Measurements from ENCODE around the gene SAMD1. TPM values are rescaled to one million over a fixed set of nuclear protein-coding genes. Genes with fewer than 3 reads are reported as not detected.

Gene SAMD1
- total and polyA plus RNA-seq, 2 of the 13 experiments (the other 11 are each of a cell fraction or from before 2014, with no cell fraction given): 17.5 to 45.0 TPM

DNA sequence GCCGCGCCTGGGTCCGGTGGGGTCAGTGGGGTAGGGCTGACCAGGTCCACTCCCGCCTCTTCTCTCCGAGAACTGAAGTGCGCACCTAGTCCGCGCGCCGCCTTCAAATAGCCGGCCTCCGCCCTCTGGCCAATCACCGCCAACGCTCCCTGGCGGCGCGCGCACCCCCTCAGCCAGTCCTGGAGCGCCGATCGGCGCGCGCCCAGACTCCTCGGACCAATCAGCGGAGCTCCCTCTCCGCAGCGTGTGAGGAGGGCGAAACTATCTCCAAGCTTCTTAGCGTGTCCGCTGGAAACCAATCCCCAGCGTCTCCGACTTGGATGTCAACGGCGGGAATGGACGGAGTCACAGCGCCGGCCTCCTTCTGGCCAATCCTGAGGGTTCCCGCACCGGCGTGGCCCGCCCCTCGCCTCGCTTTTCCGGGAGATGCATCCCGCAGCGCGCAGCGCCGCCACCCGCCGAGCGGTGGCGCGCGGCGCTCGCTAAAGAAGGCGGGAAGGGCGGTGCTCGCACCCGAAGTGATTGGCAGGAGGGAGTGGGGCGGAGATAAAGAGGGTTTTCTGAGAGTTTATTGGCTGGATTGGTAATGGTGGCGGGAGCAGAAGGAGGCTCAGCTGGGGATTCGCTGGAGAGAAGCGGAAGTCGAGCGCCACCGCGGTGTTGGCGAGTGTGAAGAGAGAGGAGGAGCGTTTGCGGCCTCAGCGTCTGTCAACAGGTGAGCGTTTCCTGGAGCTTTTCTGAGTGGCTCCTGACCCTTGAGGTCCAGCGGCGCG is 46.1 kb upstream of the SAMD1 start, which contains the start of gene ASF1B (continued):
- TF ChIP-seq, protein P1, sequence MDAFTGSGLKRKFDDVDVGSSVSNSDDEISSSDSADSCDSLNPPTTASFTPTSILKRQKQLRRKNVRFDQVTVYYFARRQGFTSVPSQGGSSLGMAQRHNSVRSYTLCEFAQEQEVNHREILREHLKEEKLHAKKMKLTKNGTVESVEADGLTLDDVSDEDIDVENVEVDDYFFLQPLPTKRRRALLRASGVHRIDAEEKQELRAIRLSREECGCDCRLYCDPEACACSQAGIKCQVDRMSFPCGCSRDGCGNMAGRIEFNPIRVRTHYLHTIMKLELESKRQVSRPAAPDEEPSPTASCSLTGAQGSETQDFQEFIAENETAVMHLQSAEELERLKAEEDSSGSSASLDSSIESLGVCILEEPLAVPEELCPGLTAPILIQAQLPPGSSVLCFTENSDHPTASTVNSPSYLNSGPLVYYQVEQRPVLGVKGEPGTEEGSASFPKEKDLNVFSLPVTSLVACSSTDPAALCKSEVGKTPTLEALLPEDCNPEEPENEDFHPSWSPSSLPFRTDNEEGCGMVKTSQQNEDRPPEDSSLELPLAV (CRISPR knock-in tag; conservative IDR thresholded peaks at IDR 0.05; ENCODE audit: low read depth): peak; percentile 87; the same call in 1 of the 2 replicates
- peak; percentile 86 for TF ChIP-seq FOXK2 (IDR thresholded peaks at IDR 0.05)
- TF ChIP-seq ZNF891 (CRISPR knock-in tag; IDR thresholded peaks at IDR 0.05): no peak; the same call in 1 of the 2 replicates
- TF ChIP-seq CHCHD3 (CRISPR knock-in tag; IDR thresholded peaks at IDR 0.05): 0 out of 2 replicates have a peak, but pooled peaks have one; percentile 23
- TF ChIP-seq RFXANK (CRISPR knock-in tag; IDR thresholded peaks at IDR 0.05): peak; percentile 55; the same call in 1 of the 2 replicates
- TF ChIP-seq ZNF431 (CRISPR knock-in tag; IDR thresholded peaks at IDR 0.05; ENCODE audit: borderline replicate concordance, low read depth): no peak; the same call in 1 of the 2 replicates
- TF ChIP-seq SAP130 (CRISPR knock-in tag; IDR thresholded peaks at IDR 0.05; ENCODE audit: low read depth): peak; percentile 99
- peak; percentile 60; the same call in 1 of the 2 replicates for TF ChIP-seq ZSCAN22 (CRISPR knock-in tag; IDR thresholded peaks at IDR 0.05)
- TF ChIP-seq ZNF121 (CRISPR knock-in tag; IDR thresholded peaks at IDR 0.05): no peak
- TF ChIP-seq, protein P2, sequence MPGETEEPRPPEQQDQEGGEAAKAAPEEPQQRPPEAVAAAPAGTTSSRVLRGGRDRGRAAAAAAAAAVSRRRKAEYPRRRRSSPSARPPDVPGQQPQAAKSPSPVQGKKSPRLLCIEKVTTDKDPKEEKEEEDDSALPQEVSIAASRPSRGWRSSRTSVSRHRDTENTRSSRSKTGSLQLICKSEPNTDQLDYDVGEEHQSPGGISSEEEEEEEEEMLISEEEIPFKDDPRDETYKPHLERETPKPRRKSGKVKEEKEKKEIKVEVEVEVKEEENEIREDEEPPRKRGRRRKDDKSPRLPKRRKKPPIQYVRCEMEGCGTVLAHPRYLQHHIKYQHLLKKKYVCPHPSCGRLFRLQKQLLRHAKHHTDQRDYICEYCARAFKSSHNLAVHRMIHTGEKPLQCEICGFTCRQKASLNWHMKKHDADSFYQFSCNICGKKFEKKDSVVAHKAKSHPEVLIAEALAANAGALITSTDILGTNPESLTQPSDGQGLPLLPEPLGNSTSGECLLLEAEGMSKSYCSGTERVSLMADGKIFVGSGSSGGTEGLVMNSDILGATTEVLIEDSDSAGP (CRISPR knock-in tag; IDR thresholded peaks at IDR 0.05; ENCODE audit: borderline replicate concordance): peak; percentile 87
- peak; percentile 26; the same call in 1 of the 2 replicates for TF ChIP-seq ZNF331 (CRISPR knock-in tag; IDR thresholded peaks at IDR 0.05)
- TF ChIP-seq, protein P3, sequence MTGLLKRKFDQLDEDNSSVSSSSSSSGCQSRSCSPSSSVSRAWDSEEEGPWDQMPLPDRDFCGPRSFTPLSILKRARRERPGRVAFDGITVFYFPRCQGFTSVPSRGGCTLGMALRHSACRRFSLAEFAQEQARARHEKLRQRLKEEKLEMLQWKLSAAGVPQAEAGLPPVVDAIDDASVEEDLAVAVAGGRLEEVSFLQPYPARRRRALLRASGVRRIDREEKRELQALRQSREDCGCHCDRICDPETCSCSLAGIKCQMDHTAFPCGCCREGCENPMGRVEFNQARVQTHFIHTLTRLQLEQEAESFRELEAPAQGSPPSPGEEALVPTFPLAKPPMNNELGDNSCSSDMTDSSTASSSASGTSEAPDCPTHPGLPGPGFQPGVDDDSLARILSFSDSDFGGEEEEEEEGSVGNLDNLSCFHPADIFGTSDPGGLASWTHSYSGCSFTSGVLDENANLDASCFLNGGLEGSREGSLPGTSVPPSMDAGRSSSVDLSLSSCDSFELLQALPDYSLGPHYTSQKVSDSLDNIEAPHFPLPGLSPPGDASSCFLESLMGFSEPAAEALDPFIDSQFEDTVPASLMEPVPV (CRISPR knock-in tag; IDR thresholded peaks at IDR 0.05): peak; percentile 89
- no peak; the same call in 1 of the 2 replicates for TF ChIP-seq TOE1 (CRISPR knock-in tag; IDR thresholded peaks at IDR 0.05)
- TF ChIP-seq, protein P4, sequence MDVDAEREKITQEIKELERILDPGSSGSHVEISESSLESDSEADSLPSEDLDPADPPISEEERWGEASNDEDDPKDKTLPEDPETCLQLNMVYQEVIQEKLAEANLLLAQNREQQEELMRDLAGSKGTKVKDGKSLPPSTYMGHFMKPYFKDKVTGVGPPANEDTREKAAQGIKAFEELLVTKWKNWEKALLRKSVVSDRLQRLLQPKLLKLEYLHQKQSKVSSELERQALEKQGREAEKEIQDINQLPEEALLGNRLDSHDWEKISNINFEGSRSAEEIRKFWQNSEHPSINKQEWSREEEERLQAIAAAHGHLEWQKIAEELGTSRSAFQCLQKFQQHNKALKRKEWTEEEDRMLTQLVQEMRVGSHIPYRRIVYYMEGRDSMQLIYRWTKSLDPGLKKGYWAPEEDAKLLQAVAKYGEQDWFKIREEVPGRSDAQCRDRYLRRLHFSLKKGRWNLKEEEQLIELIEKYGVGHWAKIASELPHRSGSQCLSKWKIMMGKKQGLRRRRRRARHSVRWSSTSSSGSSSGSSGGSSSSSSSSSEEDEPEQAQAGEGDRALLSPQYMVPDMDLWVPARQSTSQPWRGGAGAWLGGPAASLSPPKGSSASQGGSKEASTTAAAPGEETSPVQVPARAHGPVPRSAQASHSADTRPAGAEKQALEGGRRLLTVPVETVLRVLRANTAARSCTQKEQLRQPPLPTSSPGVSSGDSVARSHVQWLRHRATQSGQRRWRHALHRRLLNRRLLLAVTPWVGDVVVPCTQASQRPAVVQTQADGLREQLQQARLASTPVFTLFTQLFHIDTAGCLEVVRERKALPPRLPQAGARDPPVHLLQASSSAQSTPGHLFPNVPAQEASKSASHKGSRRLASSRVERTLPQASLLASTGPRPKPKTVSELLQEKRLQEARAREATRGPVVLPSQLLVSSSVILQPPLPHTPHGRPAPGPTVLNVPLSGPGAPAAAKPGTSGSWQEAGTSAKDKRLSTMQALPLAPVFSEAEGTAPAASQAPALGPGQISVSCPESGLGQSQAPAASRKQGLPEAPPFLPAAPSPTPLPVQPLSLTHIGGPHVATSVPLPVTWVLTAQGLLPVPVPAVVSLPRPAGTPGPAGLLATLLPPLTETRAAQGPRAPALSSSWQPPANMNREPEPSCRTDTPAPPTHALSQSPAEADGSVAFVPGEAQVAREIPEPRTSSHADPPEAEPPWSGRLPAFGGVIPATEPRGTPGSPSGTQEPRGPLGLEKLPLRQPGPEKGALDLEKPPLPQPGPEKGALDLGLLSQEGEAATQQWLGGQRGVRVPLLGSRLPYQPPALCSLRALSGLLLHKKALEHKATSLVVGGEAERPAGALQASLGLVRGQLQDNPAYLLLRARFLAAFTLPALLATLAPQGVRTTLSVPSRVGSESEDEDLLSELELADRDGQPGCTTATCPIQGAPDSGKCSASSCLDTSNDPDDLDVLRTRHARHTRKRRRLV (CRISPR knock-in tag; IDR thresholded peaks at IDR 0.05): no peak; the same call in 1 of the 2 replicates
- peak; percentile 90 for TF ChIP-seq KAT8 (CRISPR knock-in tag; IDR thresholded peaks at IDR 0.05)
- TF ChIP-seq ARNT (IDR thresholded peaks at IDR 0.05): no peak
- TF ChIP-seq HDAC1 (CRISPR knock-in tag; IDR thresholded peaks at IDR 0.05): peak; percentile 93
- TF ChIP-seq ZNF75D (CRISPR knock-in tag; IDR thresholded peaks at IDR 0.05; ENCODE audit: borderline replicate concordance): no peak
- peak; percentile 51 for TF ChIP-seq IKZF4 (CRISPR knock-in tag; IDR thresholded peaks at IDR 0.05; ENCODE audit: borderline replicate concordance, low read depth, not compliant biosample characterization)
- TF ChIP-seq GATAD1 (CRISPR knock-in tag; IDR thresholded peaks at IDR 0.05): peak; percentile 90
